Mesothelial cell of epicardium (in vitro differentiated cells): ENCODE results near the gene MYO3A. TPM values are rescaled to one million over a fixed set of nuclear protein-coding genes. Genes with fewer than 3 reads are reported as not detected.

Experiments used
- DNase-seq, 2 experiments: peaks; one replicate each; pipeline ENCODE4 v3.0.0; 2021; ENCODE audit warnings: low spot score in 2 of 2; ENCODE audit not compliant: unreplicated experiment in 2 of 2
- H3K27ac Mint-ChIP-seq: 2 replicates; pipeline ENCODE4 v1.8.0; 2021; ENCODE audit warnings: mixed read lengths
- H3K27me3 Mint-ChIP-seq: 2 replicates; pipeline ENCODE4 v1.8.0; 2021; ENCODE audit warnings: low read depth, mixed read lengths
- H3K36me3 Mint-ChIP-seq: 2 replicates; pipeline ENCODE4 v1.8.0; 2021; ENCODE audit warnings: mixed read lengths
- H3K4me1 Mint-ChIP-seq: 2 replicates; pipeline ENCODE4 v1.8.0; 2021; ENCODE audit warnings: mixed read lengths
- H3K4me3 Mint-ChIP-seq: 2 replicates; pipeline ENCODE4 v1.8.0; 2021; ENCODE audit warnings: mild to moderate bottlenecking, moderate library complexity, mixed read lengths
- H3K9me3 Mint-ChIP-seq: 2 replicates; pipeline ENCODE4 v1.8.0; 2021; ENCODE audit warnings: mixed read lengths
- total RNA-seq: library from RNA; stranded (reverse); gene quantifications from 3 replicates; pipeline ENCODE4 v1.2.1, GENCODE V29; 2021
- TF ChIP-seq, protein P1 (sequence below): fragments of 200-600 bp; sonication (generic); IDR thresholded peaks from one replicate; pipeline ENCODE4 v1.5.0; 2021; ENCODE audit warnings: antibody characterized with exemption; ENCODE audit not compliant: unreplicated experiment

MYO3A gene
- total RNA-seq, 1 donor from 2014 or later = 4.7 TPM

DNA sequence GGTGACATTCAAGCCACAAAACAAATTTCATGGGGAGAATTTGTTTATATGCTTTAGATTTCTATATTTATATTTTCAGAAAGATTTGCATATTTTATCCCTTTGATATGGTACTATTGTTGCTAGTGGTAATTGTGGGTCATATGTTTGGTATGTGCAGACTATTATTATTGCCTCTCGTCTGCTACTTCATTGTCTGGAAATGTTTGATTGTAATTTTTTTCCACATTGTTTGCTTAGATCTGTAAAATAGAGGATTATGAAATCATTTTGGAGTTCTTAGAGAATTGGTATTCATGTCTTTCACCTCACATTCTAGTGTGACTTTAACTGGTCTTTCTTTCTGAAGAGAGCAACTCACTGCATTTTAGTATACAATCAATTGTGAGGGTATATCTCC lies 44.7 kb downstream of the MYO3A start:
- H3K4me1 Mint-ChIP-seq = no peaks in the 10 kb centered on the region
- peaks cover 30% of the 10 kb centered on the region for H3K9me3 Mint-ChIP-seq
- H3K27me3 Mint-ChIP-seq = no peaks in the 10 kb centered on the region
- H3K4me3 Mint-ChIP-seq = no peak overlapping the region
- peaks cover 7% of the 10 kb centered on the region for H3K36me3 Mint-ChIP-seq
- DNase-seq = no peak
- TF ChIP-seq, protein P1, sequence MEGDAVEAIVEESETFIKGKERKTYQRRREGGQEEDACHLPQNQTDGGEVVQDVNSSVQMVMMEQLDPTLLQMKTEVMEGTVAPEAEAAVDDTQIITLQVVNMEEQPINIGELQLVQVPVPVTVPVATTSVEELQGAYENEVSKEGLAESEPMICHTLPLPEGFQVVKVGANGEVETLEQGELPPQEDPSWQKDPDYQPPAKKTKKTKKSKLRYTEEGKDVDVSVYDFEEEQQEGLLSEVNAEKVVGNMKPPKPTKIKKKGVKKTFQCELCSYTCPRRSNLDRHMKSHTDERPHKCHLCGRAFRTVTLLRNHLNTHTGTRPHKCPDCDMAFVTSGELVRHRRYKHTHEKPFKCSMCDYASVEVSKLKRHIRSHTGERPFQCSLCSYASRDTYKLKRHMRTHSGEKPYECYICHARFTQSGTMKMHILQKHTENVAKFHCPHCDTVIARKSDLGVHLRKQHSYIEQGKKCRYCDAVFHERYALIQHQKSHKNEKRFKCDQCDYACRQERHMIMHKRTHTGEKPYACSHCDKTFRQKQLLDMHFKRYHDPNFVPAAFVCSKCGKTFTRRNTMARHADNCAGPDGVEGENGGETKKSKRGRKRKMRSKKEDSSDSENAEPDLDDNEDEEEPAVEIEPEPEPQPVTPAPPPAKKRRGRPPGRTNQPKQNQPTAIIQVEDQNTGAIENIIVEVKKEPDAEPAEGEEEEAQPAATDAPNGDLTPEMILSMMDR = no peak
- no peak overlapping the region for H3K27ac Mint-ChIP-seq

- TF ChIP-seq, protein P1 = no peak
- Mint-ChIP-seq H3K4me3 (no peak overlapping the region), H3K36me3 (peaks cover 10% of the 10 kb centered on the region), H3K27me3 (no peaks in the 10 kb centered on the region), H3K27ac (no peak overlapping the region), H3K4me1 (no peaks in the 10 kb centered on the region), H3K9me3 (peaks cover 45% of the 10 kb centered on the region)
- DNase-seq = no peak
Measured at GRCh38 chr10:25982107-25982506, 48.1 kb downstream of the MYO3A start.

GRCh38 chr10:25988583-25988982 lies 54.6 kb downstream of the MYO3A start:
- TF ChIP-seq, protein P1 = no peak
- Mint-ChIP-seq H3K27ac (no peak overlapping the region), H3K36me3 (peaks cover 4% of the 10 kb centered on the region)

GRCh38 chr10:25989951-25990350 lies 55.9 kb downstream of the MYO3A start:
- H3K36me3 Mint-ChIP-seq = no peaks in the 10 kb centered on the region
- DNase-seq = no peak
- peaks cover 39% of the 10 kb centered on the region for H3K9me3 Mint-ChIP-seq
- H3K27me3 Mint-ChIP-seq = no peaks in the 10 kb centered on the region
- no peak overlapping the region for H3K27ac Mint-ChIP-seq
- H3K4me1 Mint-ChIP-seq = no peaks in the 10 kb centered on the region
- TF ChIP-seq, protein P1 = no peak
- H3K4me3 Mint-ChIP-seq = no peak overlapping the region

More at GRCh38 chr10:25988583-25988982, 54.6 kb downstream of the MYO3A start:
- Mint-ChIP-seq H3K4me3 (no peak overlapping the region), H3K4me1 (no peaks in the 10 kb centered on the region), H3K27me3 (no peaks in the 10 kb centered on the region), H3K9me3 (peaks cover 39% of the 10 kb centered on the region)
- DNase-seq = no peak

GRCh38 chr10:25999295-25999981 lies 65.4 kb downstream of the MYO3A start:
- no peak for DNase-seq
- Mint-ChIP-seq H3K36me3 (no peaks in the 10 kb centered on the region), H3K9me3 (peaks cover 8% of the 10 kb centered on the region), H3K4me1 (no peaks in the 10 kb centered on the region), H3K27ac (no peak overlapping the region), H3K4me3 (no peak overlapping the region), H3K27me3 (no peaks in the 10 kb centered on the region)
- TF ChIP-seq, protein P1 = no peak
